ENCODE data around the gene OGFOD3.
A peak's percentile ranks its signal among the peaks of the same experiment; 100 is the strongest.
"Not testable (repeated sequence)": the region's sequence is repeated elsewhere in the genome, so short reads cannot be mapped to it uniquely, and the experiment has no call there.

The OGFOD3 gene

GRCh38 chr17:82457073-82457928, 38.9 kb upstream of the OGFOD3 start:
- H3K9me3 ChIP-seq (replicated peaks; ENCODE audit: low read length), result no peaks in the 10 kb centered on the region
- H3K36me3 ChIP-seq (ENCODE audit: insufficient read depth, low read length), result peaks cover 11% of the 10 kb centered on the region
- peak overlapping the region; percentile 99 for H3K9ac ChIP-seq (ENCODE audit: low read depth, low read length)
- H3K27me3 ChIP-seq (ENCODE audit: control insufficient read depth, insufficient read depth, low read length), result no peaks in the 10 kb centered on the region
- peak overlapping the region; percentile 93 for H3K4me3 ChIP-seq (ENCODE audit: low read length)
- H3K4me1 ChIP-seq (ENCODE audit: control insufficient read depth, insufficient read depth, low read length), result peaks cover 12% of the 10 kb centered on the region
- H3K4me2 ChIP-seq (ENCODE audit: low read length), result peak overlapping the region; percentile 88

GRCh38 chr17:82453706-82454105, 35.3 kb upstream of the OGFOD3 start:
- H3K9ac ChIP-seq (ENCODE audit: low read depth, low read length); H3K27me3 ChIP-seq (ENCODE audit: control insufficient read depth, insufficient read depth, low read length); H3K36me3 ChIP-seq (ENCODE audit: insufficient read depth, low read length); H3K4me3 ChIP-seq (ENCODE audit: low read length); H3K4me2 ChIP-seq (ENCODE audit: low read length); H3K9me3 ChIP-seq (replicated peaks; ENCODE audit: low read length): not testable (repeated sequence)
- H3K4me1 ChIP-seq (ENCODE audit: control insufficient read depth, insufficient read depth, low read length), result peaks cover 19% of the 10 kb centered on the region

GRCh38 chr17:82453151-82453550, 34.8 kb upstream of the OGFOD3 start:
- H3K36me3 ChIP-seq (ENCODE audit: insufficient read depth, low read length); H3K9me3 ChIP-seq (replicated peaks; ENCODE audit: low read length); H3K4me3 ChIP-seq (ENCODE audit: low read length); H3K9ac ChIP-seq (ENCODE audit: low read depth, low read length); H3K4me2 ChIP-seq (ENCODE audit: low read length); H3K27me3 ChIP-seq (ENCODE audit: control insufficient read depth, insufficient read depth, low read length): not testable (repeated sequence)
- peaks cover 19% of the 10 kb centered on the region for H3K4me1 ChIP-seq (ENCODE audit: control insufficient read depth, insufficient read depth, low read length)

DNA sequence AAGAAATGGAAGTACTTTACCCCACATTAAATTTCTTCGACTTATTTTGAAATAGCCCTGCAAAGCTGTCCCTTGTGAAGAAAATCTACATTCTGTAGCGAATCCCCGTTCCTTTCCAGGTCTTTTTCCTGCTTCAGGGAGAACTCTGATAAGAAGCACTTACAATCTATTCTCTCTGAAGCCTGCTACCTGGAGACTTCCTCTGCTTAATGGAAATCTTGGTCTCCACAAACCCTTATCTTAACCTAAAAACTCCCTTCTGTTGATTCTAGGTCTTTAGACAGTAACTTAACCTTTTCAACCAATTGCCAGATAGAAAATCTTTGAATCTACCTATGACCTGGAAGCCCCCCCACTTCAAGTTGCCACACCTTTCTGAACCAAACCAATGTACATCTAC, 33.8 kb upstream of the OGFOD3 start:
- Histone ChIP-seq H3K27me3 (ENCODE audit: control insufficient read depth, insufficient read depth, low read length) (no peaks in the 10 kb centered on the region), H3K36me3 (ENCODE audit: insufficient read depth, low read length) (peaks cover 3% of the 10 kb centered on the region), H3K4me3 (ENCODE audit: low read length) (no peak overlapping the region), H3K9me3 (replicated peaks; ENCODE audit: low read length) (no peaks in the 10 kb centered on the region), H3K4me1 (ENCODE audit: control insufficient read depth, insufficient read depth, low read length) (peaks cover 13% of the 10 kb centered on the region), H3K9ac (ENCODE audit: low read depth, low read length) (no peak overlapping the region), H3K4me2 (ENCODE audit: low read length) (no peak overlapping the region)

- H3K27me3 ChIP-seq (ENCODE audit: control insufficient read depth, insufficient read depth, low read length), result no peaks in the 10 kb centered on the region
- no peaks in the 10 kb centered on the region for H3K9me3 ChIP-seq (replicated peaks; ENCODE audit: low read length)
- H3K4me2 ChIP-seq (ENCODE audit: low read length), result peak within 1 kb of the TSS; percentile 95
- peaks cover 3% of the 10 kb centered on the region for H3K36me3 ChIP-seq (ENCODE audit: insufficient read depth, low read length)
- H3K4me1 ChIP-seq (ENCODE audit: control insufficient read depth, insufficient read depth, low read length), result peaks cover 13% of the 10 kb centered on the region
- peak within 1 kb of the TSS; percentile 96 for H3K4me3 ChIP-seq (ENCODE audit: low read length)
- peak within 1 kb of the TSS; percentile 93 for H3K9ac ChIP-seq (ENCODE audit: low read depth, low read length)
Measured at GRCh38 chr17:82450357-82451106, 32.1 kb upstream of the OGFOD3 start, which contains the start of gene CYBC1. CYBC1 (minus strand) TSS chr17:82450752; CDS start chr17:82449254, 1,498 bp downstream.

DNA sequence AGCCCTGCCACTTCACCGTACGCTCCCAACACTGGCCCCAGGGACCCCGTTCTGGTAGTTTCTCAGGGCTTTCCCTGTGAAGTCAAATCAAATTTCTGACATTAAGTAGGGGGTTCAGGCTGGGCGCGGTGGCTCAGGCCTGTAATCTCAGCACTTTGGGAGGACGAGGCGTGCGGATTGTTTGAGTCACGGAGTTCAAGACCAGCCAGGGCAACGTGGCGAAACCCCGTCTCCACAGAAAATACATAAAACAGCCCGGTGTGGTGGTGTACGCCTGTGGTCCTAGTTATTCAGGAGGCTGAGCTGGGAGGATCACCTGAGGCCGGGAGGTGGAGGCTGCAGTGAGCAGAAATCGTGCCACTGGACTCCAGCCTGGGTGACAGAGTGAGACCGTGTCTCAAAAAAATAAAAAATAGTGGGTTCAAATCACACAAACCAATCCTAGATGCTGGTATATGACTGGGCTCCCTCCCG, 31.5 kb upstream of the OGFOD3 start:
- peak overlapping the region; percentile 93 for H3K9ac ChIP-seq (ENCODE audit: low read depth, low read length)
- H3K4me1 ChIP-seq (ENCODE audit: control insufficient read depth, insufficient read depth, low read length), result peaks cover 13% of the 10 kb centered on the region
- H3K9me3 ChIP-seq (replicated peaks; ENCODE audit: low read length), result no peaks in the 10 kb centered on the region
- peaks cover 3% of the 10 kb centered on the region for H3K36me3 ChIP-seq (ENCODE audit: insufficient read depth, low read length)
- peak overlapping the region; percentile 92 for H3K4me2 ChIP-seq (ENCODE audit: low read length)
- no peaks in the 10 kb centered on the region for H3K27me3 ChIP-seq (ENCODE audit: control insufficient read depth, insufficient read depth, low read length)
- H3K4me3 ChIP-seq (ENCODE audit: low read length), result peak overlapping the region; percentile 96

GRCh38 chr17:82449131-82449882, 30.9 kb upstream of the OGFOD3 start:
- H3K4me3 ChIP-seq (ENCODE audit: low read length), result peak overlapping the region; percentile 96
- H3K27me3 ChIP-seq (ENCODE audit: control insufficient read depth, insufficient read depth, low read length), result no peaks in the 10 kb centered on the region
- H3K4me2 ChIP-seq (ENCODE audit: low read length), result peak overlapping the region; percentile 92
- H3K36me3 ChIP-seq (ENCODE audit: insufficient read depth, low read length), result peaks cover 3% of the 10 kb centered on the region
- H3K9ac ChIP-seq (ENCODE audit: low read depth, low read length), result no peak overlapping the region
- no peaks in the 10 kb centered on the region for H3K9me3 ChIP-seq (replicated peaks; ENCODE audit: low read length)
- H3K4me1 ChIP-seq (ENCODE audit: control insufficient read depth, insufficient read depth, low read length), result peaks cover 13% of the 10 kb centered on the region

- Histone ChIP-seq H3K27me3 (ENCODE audit: control insufficient read depth, insufficient read depth, low read length) (no peaks in the 10 kb centered on the region), H3K9ac (ENCODE audit: low read depth, low read length) (no peak overlapping the region), H3K9me3 (replicated peaks; ENCODE audit: low read length) (no peaks in the 10 kb centered on the region), H3K4me1 (ENCODE audit: control insufficient read depth, insufficient read depth, low read length) (peaks cover 13% of the 10 kb centered on the region), H3K4me2 (ENCODE audit: low read length) (no peak overlapping the region), H3K4me3 (ENCODE audit: low read length) (no peak overlapping the region), H3K36me3 (ENCODE audit: insufficient read depth, low read length) (peaks cover 14% of the 10 kb centered on the region)
Measured at GRCh38 chr17:82447876-82448275, 29.5 kb upstream of the OGFOD3 start.

DNA sequence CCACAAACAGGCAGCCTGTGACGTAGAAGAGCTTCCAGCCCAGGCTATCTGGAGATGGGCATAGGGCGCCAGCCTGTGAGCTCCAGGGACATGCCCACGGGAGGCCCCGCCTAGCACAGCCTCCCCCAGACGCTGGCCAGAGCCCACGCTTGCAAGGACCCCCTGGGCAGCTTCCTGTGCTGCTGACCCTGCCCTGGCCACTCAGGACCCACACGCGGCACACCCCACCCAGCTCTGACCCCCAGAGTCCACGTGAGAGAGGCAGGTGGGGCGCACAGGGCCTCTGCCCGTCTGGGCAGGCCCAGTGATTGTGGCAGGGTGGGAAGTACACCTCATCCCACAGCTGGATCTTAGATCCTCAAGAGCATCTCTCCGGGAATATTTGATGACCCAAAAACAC, 28.3 kb upstream of the OGFOD3 start:
- Histone ChIP-seq H3K9me3 (replicated peaks; ENCODE audit: low read length) (no peaks in the 10 kb centered on the region), H3K36me3 (ENCODE audit: insufficient read depth, low read length) (peaks cover 20% of the 10 kb centered on the region), H3K4me1 (ENCODE audit: control insufficient read depth, insufficient read depth, low read length) (peaks cover 13% of the 10 kb centered on the region), H3K4me3 (ENCODE audit: low read length) (no peak overlapping the region), H3K9ac (ENCODE audit: low read depth, low read length) (no peak overlapping the region), H3K4me2 (ENCODE audit: low read length) (no peak overlapping the region), H3K27me3 (ENCODE audit: control insufficient read depth, insufficient read depth, low read length) (no peaks in the 10 kb centered on the region)

- Histone ChIP-seq H3K36me3 (ENCODE audit: insufficient read depth, low read length) (peaks cover 20% of the 10 kb centered on the region), H3K9me3 (replicated peaks; ENCODE audit: low read length) (no peaks in the 10 kb centered on the region), H3K4me1 (ENCODE audit: control insufficient read depth, insufficient read depth, low read length) (peaks cover 9% of the 10 kb centered on the region), H3K4me3 (ENCODE audit: low read length) (no peak overlapping the region), H3K4me2 (ENCODE audit: low read length) (no peak overlapping the region), H3K27me3 (ENCODE audit: control insufficient read depth, insufficient read depth, low read length) (no peaks in the 10 kb centered on the region), H3K9ac (ENCODE audit: low read depth, low read length) (no peak overlapping the region)
Measured at GRCh38 chr17:82446124-82446523, 27.7 kb upstream of the OGFOD3 start.

DNA sequence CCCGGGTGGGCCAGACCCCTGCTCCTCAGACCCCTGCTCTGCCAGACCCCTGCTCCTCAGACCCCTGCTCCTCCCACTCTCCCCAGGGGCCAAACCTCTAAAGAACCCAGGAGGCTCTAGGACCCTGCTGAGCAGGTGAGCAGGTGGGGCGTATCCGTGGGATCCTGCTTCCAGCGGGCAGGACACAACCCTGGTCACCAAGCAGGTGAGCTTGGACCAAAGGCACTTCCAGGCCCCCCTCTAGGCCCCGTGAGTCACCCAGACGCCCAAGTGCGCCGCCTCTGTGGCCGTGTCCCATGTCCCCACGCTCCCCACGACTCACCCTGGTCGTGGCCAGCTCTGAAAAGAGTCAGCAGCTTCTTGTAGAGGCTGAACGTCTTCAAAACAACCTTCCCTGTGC, 27.2 kb upstream of the OGFOD3 start:
- Histone ChIP-seq H3K27me3 (ENCODE audit: control insufficient read depth, insufficient read depth, low read length) (no peaks in the 10 kb centered on the region), H3K4me2 (ENCODE audit: low read length) (no peak overlapping the region), H3K36me3 (ENCODE audit: insufficient read depth, low read length) (peaks cover 20% of the 10 kb centered on the region), H3K9ac (ENCODE audit: low read depth, low read length) (no peak overlapping the region), H3K9me3 (replicated peaks; ENCODE audit: low read length) (no peaks in the 10 kb centered on the region), H3K4me1 (ENCODE audit: control insufficient read depth, insufficient read depth, low read length) (peaks cover 6% of the 10 kb centered on the region), H3K4me3 (ENCODE audit: low read length) (no peak overlapping the region)

Data from skeletal muscle satellite cell (primary cell).